NK-92 (cell line): Measurements from ENCODE around the gene TSNAX.

ENCODE experiments used
- DNase-seq: peaks from one replicate; lab custom pipeline; 2025; ENCODE audit not compliant: unreplicated experiment; lab: John Stamatoyannopoulos, UW

TSNAX gene

GRCh38 chr1:231517076-231517475 lies 11.4 kb upstream of the TSNAX start:
- DNase-seq = no peak

- no peak for DNase-seq
These were observed 9.9 kb upstream of the TSNAX start for GRCh38 chr1:231518485-231519034.

- DNase-seq = no peak
These were observed 9.3 kb upstream of the TSNAX start for GRCh38 chr1:231519166-231519565.

GRCh38 chr1:231522038-231522437 lies 6.4 kb upstream of the TSNAX start:
- no peak for DNase-seq

GRCh38 chr1:231522931-231523642 lies 5.4 kb upstream of the TSNAX start:
- DNase-seq = no peak

GRCh38 chr1:231523816-231524215 lies 4.7 kb upstream of the TSNAX start:
- DNase-seq = no peak

- DNase-seq = no peak
These were observed 1.9 kb upstream of the TSNAX start for GRCh38 chr1:231526536-231526935.

GRCh38 chr1:231527586-231528171 lies 790 bp upstream of the TSNAX start:
- no peak for DNase-seq

- no peak for DNase-seq
These were observed 4.8 kb downstream of the TSNAX start for GRCh38 chr1:231533240-231533639.

GRCh38 chr1:231534703-231535159 lies 6.3 kb downstream of the TSNAX start:
- DNase-seq = no peak

GRCh38 chr1:231536099-231536498 lies 7.6 kb downstream of the TSNAX start:
- DNase-seq = no peak

- no peak for DNase-seq
These were observed 12.4 kb downstream of the TSNAX start for GRCh38 chr1:231540847-231541246.

- DNase-seq = no peak
These were observed 13.4 kb downstream of the TSNAX start for GRCh38 chr1:231541842-231542241.

GRCh38 chr1:231544943-231545592 lies 16.6 kb downstream of the TSNAX start:
- no peak for DNase-seq

- DNase-seq = no peak
These were observed 18.2 kb downstream of the TSNAX start for GRCh38 chr1:231546693-231547092.

- no peak for DNase-seq
These were observed 21.4 kb downstream of the TSNAX start for GRCh38 chr1:231549733-231550447.

GRCh38 chr1:231550448-231550781 lies 21.9 kb downstream of the TSNAX start:
- DNase-seq = no peak

GRCh38 chr1:231553320-231553719 lies 24.9 kb downstream of the TSNAX start:
- no peak for DNase-seq

GRCh38 chr1:231554969-231555368 lies 26.5 kb downstream of the TSNAX start:
- DNase-seq = no peak

GRCh38 chr1:231557411-231557810 lies 28.9 kb downstream of the TSNAX start:
- DNase-seq = no peak

- no peak for DNase-seq
These were observed 29.6 kb downstream of the TSNAX start for GRCh38 chr1:231557898-231558707.
